HG03521 (cell line): ENCODE data around the gene ANGPTL4.
"Not testable (repeated sequence)": the region's sequence is repeated elsewhere in the genome, so short reads cannot be mapped to it uniquely, and the experiment has no call there.

ENCODE experiments used
- ATAC-seq: cut with Tn5 transposase; IDR thresholded peaks from one replicate; pipeline ENCODE4 v1.9.1; 2021; ENCODE audit warnings: mild to moderate bottlenecking, moderate library complexity; ENCODE audit not compliant: unreplicated experiment

The ANGPTL4 gene

DNA sequence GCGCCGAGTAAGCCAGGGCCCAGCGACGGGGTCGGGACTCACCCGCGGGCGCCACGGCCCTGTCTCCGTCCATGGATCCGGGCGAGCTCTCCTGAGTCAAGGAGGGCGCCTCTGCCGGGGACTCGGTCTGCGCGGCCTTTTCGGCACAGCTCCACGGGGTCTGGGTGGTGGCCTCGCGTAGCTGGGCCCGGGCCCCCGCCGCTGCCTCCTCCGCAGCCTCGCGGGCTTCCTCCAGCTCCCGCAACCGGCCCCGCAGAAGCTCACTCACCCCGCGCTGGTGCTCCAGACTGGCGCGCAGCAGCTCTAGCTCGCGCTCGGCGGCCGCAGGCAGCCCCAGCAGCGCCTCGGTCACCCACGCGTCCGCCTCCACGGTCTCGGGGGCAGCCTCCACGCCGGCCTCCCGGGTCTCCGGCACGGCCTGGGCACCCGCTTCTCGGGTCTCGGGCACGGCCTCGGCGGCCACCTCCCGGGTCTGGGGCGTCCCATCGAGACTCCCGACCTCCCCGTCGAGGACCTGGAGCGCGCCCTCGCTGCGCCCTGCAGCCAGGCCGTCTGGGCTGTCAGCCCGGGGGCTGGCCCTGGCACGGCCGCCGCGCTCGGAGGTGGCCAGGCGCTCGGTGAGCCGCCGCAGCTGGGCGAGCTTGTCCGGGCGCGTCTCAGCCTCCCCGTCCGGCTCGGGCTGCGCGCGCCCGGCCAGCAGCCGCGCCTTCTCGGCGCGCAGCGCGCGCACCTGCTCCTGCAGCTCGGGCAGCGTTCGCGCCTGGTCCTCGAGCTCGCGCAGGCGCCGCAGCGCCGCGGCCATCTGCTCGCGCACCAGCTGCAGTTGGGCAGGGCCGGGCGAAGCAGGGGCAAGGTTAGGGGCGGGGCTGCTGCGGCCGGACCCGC, 29.3 kb upstream of the ANGPTL4 start:
- ATAC-seq: peak; percentile 48

DNA sequence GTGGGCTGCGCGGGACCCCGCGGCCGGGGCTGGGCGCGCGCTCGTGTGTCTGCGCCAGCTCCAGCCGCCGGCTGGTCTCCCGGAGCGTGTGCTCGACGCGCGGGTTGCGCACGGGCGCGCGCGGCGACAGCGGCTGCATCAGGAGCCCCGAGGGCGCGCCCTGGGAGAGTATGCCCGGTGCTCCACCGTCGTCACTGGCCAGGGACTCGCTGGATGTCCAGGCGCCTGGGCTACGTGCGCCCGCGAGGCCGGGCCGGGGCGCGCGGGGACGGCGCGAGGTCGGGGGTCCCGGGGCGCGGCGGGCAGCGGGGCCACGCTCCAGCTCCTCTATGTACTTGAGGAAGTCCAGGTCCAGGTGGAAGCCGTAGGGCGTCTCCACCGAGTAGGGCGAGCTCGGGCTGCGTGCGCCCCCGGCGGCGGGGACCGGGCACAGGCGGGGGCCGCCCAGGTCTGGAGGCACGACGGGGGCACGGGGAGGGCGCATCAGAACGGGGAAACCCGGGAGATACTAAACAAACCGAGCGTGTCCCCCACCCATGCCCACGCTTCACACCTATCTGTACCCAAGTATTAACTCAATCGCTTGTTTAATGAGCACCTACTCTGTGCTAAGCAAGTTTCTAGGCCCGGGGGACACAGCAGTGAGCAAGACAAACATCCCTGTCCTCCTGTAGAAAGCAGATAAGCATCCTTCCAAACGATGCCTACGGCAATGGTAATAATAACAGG, 28.4 kb upstream of the ANGPTL4 start:
- peak; percentile 29 for ATAC-seq

DNA sequence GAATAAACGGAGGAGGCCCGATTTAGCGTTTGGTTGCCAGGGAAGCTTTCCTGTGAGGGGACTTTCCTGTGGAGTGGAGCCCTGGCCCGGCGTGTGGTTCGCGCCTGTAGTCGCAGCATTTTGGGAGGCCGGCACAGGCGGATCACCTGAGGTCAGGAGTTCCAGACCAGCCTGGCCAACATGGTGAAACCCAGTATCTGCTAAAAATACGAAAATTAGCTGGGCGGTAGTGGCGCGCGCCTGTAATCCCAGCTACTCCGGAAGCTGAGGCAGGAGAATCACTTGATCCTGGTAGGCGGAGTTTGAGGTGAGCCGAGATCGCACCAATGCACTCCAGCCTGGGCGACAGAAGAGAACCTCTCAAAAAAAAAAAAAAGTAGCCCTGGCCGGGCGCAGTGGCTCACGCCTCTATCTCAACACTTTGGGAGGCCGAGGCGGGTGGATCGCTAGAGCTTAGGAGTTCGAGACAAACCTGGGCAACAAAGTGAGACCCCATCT, 27.8 kb upstream of the ANGPTL4 start:
- ATAC-seq: no peak

DNA sequence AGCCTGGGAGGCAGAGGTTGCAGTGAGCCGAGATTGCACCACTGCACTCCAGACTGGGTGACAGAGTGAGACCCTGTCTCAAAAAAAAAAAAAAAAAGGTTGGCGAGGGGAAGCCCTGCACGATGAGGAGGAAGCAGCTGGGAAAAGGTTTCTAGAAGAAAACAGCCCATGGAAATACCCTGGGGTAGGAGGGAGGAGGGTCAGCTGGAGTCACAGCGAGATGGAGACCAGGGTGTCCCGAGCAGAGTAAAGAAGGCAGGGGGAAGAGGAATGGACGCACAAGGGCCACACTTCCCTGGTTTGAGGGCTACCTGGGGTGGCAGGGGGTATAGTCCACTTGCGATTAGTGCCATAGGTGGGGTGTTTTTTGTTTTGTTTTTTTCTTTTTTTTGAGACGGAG, 27.3 kb upstream of the ANGPTL4 start:
- no peak for ATAC-seq

DNA sequence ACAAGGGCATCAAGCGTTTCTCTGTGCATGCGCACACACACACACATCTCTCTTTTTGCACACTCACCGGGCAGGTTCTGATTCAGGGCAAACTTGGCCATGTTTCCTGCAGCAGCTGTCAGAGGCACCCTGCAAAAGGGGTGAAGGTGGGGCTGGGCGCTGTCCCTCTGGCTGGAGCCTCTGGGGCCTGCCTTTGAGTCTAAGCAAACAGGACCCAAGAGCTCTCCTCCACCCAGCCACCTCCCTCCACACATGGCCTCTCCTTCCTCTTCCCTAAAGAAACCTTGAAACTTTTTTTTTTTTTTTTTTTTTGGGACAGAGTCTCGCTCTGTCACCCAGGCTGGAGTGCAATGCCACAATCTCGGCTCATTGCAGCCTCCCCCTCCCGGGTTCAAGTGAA, 26.2 kb upstream of the ANGPTL4 start:
- no peak for ATAC-seq

DNA sequence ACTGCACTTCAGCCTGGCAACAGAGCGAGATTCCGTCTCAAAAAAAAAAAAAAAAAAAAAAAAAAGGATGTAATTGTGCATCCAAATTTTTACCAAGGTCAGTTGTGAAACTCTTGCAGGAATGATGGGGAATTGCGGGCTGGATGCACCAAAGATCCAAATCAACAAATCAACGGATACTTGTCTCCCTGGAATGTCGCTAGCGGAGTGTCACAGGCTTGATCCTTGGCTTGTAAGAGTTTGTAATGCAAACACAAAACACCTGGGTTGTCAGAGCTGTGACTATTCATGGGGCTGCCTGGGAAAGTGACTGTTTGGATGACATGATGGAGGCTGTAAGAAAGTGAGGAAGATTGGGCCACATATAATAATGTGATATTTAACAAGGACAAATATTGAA, 25.1 kb upstream of the ANGPTL4 start:
- ATAC-seq: no peak

DNA sequence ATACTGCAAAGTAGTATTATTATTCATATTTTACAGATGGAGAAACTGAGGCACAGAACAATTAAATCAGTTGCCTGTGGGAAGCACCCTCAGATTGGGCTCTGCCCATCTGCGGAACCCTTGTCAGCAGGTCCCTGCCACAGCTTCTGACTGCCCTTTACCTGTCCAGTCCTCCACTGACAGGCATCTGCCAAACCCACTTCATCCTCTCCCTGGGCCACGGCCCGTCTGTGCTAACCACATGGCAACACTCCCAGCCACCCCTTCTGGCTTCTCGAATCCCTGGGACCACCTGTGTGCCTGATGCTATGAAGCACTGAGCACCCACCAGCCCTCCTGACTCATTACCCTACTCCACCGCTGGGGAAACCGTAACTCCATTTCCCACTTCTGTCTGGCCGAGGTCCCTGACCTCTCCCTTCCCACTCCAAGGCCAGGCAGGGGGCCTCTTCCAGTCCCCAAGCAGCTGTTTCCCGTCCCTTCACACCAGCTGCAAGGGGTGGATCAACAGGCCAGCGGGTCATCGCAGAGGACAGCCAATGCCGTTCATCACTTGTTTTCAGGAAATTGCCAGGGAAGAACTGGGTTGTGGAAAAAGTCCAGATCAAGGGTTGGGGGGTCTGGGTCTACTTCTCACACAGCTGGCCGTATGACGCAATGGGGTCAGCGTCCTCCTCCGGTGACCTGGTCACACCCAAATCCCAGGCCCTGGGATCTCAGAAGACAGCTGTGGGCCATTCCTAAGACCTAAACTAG, 23.4 kb upstream of the ANGPTL4 start:
- no peak for ATAC-seq

DNA sequence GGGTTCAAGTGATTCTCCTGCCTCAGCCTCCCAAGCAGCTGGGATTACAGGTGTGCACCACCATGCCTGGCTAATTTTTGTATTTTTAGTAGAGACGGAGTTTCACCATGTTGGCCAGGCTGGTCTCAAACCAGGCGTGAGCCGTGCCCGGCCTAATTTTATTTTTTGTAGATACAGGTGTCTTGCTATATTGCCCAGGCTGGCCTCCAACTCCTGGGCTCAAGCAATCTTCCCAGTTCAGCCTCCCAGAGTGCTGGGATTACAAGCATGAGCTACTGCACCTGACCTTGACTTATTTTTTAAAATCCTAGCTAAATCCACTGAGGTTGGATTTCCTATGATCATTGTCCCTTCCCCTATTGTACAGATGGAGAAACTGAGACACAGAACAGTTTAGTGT, 22.5 kb upstream of the ANGPTL4 start:
- not testable (repeated sequence) for ATAC-seq

DNA sequence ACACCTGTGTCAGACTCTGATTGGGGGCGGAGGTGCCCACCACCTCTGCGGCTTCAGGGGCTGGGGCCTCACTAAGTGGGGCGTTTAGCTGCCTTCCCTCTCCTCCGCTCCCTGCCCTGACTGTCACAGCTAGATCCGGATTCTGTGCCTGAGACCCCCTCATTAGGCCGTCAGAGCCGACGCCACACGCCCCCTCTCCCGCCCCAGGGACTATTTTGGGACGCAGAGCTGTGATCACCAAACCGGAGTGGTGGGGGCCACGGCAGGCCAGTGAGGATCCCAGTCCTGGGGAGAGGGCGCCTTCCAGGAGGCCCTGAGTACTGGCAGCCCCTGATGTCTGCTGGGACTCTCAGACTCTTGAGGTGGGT, 21.7 kb upstream of the ANGPTL4 start:
- ATAC-seq: no peak

DNA sequence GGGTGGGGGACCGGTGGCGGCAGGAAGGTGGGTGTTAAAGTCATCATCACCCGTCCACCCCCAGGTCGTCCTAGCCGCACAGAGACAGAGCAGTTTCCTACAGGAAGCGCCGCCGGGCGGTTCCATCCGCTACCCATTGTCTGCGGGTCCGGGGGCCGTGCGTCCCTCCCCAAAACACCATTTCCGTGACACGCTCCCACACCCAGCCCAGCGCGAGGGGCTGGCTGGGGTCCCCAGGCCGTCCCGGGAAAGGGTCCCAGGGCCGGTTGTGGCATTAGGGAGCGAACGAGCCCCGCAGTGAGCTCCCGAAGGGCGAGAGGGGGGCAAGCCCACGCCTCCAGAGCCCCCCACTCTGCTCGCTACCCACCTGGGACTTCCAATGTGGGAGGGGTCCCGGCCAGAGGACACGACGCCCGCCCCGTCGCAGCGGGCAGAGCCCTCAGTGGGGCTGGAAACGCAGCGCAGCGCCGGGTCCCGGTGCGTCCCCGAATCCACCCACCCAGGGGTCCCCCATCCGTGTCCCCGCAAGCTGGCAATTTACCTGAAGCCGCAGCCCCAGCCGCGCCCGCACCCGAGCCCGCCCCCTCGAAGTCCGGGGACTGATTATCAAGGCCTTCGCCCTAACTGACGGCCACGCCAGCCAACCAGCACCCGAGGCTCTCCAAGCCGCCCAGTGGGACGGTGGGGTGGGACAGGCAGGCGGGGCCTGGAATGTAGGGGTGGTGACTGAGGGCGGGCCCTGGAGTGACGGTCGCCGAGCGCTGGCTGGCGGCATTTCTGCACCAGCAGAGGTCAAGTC, 21.1 kb upstream of the ANGPTL4 start, which contains the start of gene KANK3:
Gene KANK3, minus strand, starts transcription at position 579 of the 799 bp plus-strand sequence. CDS start 5,434 bp downstream, outside the sequence.
- ATAC-seq: peak; percentile 85

DNA sequence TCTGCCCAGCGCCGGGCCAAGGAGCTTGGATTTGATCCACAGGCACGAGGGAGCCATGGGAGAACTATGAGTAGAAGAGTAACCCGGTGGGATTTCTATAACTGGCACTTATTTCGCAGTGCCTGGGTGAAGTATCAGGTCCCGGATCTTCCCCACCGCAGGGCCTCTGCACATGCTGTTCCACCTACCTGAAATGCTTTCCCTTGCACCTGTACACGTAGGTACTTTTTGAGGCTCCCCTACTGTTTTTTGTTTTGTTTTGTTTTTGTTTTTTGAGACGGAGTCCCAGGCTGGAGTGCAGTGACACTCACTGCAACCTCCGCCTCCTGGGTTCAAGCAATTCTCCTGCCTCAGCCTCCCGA, 20.5 kb upstream of the ANGPTL4 start:
- no peak for ATAC-seq

DNA sequence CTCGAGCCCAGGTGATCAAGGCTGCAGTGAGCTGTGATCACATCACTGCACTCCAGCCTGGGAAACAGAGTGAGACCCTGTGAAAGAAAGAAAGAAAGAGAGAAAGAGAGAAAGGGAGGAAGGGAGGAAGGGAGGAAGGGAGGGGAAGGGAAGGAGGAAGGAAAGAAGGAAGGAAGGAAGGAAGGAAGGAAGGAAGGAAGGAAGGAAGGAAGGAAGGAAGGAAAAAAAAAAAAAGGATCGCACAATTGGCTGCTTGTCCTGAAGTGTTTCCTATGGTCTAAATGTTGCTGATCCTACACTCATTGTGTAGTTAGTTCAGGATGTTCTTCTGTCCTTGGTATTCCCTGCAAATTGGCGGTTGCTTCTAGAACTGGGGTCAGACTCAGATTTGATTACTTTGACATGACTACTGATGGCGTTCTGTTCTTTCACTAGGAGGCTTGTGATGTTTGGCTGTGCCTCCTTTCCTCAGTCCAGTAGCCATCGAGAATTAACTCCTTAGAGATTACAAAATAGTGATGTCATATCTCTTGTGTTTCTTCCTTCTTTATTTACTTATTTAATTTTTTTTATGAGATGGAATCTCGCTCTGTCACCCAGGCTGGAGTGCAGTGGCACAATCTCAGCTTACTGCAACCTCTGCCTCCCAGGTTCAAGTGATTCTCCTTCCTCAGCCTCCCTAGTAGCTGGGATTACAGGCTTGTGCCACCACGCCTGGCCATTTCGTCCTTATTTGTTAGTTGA, 14.2 kb upstream of the ANGPTL4 start:
- ATAC-seq: not testable (repeated sequence)

DNA sequence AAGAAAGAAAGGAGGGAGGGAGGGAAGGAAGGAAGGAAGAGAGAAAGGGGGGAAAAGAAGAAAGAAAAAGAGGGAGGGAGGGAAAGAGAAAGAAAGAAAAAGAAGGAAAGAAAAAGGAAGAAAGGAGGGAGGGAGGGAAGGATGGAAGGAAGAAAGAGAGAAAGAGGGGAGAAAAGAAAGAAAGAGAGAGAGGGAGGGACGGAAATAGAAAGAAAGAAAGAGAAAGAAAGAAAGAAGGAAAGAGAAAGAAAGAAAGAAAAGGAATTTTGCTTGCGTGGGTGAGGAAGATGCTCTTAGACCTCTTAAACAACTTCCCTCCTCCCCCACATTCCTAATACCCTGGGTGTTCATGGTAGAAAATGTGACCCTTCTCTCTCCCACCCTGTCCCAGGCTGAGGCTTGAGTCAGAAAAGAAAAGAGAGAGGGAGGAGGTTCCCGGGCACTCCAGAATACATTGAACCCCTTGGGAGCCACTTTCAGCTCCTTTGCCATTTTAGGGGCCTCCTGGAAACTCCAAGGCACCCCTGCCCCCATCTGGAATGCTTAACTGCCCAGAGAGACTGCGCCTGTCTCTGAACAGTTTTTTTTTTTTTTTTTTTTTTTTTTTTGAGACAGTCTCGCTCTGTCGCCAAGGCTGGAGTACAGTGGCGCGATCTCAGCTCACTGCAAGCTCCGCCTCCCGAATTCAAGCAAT, 11.7 kb upstream of the ANGPTL4 start:
- no peak for ATAC-seq

DNA sequence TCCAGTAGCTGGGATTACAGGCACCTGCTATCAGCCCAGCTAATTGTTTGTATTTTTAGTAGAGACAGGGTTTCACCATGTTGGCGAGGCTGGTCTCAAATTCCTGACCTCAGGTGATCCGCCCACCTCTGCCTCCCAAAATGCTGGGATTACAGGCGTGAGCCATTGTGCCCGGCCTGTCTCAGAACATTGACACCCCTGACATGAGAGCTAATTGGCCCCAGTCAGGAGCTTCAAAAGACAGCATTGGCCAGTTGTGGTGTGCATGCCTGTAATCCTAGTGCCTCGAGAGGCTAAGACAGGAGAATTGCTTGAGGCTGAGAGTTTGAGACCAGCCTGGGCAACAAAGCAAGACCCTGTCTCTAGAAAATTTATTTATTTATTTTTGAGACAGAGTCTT, 11.1 kb upstream of the ANGPTL4 start:
- not testable (repeated sequence) for ATAC-seq

DNA sequence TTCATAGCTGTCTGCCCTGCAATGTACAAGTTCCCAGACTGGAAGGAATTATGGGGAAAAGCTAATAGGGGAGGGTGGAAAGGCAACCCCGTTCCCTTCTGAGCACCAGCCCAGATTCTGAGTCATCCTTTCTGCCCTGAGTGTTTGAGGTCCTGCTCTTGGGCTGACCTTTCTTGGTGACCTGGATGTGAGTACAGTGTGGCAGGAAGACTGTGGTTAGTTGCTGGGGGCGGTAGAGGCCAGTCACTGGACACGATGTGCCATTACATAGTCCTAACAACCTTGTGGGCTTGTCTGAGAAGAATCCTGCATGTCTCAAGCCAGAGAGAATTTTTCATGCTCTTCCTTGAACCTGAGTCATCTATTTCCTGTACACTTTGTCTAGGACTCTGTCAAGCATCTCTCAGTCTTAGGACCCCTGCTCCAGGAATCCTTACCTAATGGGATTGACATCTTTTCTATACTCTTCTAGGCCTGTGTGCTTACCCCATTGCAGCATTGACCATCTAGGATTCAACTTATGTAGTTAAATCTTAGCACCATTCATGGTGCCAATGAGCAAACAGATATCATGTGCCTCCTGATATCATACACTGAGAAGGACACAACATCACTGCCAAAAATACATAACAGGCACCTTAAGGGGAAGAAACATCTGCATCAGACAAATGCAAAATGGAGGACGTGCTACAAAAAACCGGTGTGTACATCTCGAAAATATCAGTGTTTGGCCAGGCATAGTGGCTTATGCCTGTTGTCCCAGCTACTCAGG, 8.1 kb upstream of the ANGPTL4 start:
- ATAC-seq: no peak

DNA sequence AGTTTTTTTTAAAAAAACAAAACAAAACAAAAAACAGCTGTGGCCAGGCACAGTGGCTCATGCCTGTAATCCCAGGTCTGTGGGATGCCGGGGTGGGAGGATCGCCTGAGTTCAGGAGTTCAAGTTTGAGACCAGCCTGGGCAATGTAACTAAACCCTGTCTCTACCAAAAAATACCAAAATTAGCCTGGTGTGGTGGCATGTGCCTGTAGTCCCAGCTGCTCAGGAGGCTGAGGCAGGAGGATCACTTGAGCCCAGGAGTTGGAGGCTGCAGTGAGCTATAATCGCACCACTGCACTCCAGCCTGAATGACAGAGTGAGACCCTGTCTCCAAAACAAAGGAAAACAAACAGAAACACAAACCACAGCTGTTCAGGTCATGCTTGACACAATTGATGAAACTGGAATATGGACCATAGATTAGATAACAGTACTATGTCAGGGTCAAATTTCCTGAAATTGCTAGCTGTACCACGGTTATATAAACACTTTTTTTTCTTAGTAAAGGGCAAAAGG, 6.9 kb upstream of the ANGPTL4 start:
- ATAC-seq: no peak

DNA sequence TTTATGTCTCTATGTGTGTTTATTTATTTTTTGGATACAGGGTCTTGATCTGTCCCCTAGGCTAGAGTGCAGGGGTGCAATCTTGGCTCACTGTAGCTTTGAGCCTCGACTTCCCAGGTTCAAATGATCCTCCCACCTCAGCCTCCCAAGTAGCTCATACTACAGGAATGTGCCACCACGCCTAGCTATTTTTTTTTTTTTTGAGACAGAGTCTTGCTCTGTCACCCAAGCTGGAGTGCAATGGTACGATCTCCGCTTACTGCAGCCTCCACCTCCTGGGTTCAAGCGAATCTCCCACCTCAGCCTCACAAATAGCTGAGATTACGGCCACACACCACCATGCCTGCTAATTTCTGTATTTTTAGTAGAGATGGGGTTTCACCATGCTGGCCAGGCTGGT, 5.0 kb upstream of the ANGPTL4 start:
- ATAC-seq: no peak

DNA sequence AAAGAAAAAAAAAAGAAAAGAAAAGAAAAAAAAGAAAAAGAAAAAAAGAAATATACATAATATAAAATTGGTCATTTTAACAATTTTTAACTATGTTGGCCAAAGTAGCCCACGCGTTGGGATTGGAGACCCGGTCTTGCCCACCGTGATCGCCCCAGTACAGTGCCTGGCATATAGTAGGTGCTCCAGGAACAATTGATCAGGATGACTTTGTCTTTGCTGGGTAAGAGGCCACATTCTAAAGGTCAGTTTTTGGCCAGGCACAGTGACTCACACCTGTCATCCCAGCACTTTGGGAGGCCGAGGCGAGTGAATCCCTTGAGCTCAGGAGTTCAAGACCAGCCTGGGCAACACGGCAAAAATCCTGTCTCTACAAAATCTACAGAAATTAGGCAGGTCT, 3.8 kb upstream of the ANGPTL4 start:
- no peak for ATAC-seq
